ENCODE data around the gene PLPP2.
"Not testable (repeated sequence)": the region's sequence is repeated elsewhere in the genome, so short reads cannot be mapped to it uniquely, and the experiment has no call there.

The PLPP2 gene

GRCh38 chr19:256804-257203, 34.4 kb downstream of the PLPP2 start:
- not testable (repeated sequence) for DNase-seq

DNA sequence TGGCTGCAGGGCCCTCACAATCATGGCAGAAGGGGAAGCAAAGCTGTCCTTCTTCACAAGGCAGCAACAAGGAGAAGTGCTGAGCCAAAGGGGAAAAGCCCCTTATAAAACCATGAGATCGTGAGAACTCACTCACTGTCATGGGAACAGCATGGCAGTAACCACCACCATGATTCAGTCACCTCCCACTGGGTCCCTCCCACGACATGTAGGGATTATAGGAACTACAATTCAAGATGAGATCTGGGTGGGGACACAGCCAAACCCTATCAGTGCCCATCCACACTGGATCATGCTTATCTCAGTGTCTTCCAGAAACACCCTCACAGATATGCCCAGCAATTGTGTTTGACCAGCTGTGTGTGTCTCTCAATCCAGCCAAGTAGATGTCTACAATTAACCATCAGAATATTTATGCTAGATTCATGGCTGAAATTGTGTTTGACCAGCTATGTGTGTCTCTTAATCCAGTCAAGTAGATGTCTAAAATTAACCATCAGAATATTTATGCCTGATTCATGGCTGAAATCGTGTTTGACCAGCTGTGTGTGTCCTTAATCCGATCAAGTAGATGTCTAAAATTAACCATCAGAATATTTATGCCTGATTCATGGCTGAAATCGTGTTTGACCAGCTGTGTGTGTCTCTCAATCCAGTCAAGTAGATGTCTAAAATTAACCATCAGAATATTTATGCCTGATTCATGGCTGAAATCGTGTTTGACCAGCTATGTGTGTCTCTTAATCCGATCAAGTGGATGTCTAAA, 38.6 kb downstream of the PLPP2 start:
- DNase-seq: not testable (repeated sequence)

DNA sequence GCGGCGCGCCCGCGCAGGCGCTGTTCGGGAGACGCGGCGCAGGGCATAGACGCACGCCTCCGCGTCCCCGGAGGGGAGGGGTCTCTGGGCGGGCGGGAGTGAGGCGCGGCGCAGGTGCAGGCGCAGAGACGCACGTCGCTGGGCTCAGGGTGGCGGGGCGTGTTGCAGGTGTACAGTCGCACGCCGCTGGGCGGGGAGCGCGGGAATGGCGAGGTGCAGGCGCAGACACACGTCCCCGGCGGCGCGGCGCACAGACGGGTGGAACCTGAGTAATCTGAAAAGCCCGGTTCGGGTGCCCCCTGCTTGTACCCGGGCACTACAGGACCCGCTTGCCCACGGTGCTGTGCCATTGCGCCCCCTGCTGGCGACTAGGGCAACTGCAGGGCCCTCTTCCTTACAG, 44.7 kb downstream of the PLPP2 start:
- no peak for DNase-seq

- not testable (repeated sequence) for DNase-seq
Measured at GRCh38 chr19:245900-246299, 45.3 kb downstream of the PLPP2 start.

DNA sequence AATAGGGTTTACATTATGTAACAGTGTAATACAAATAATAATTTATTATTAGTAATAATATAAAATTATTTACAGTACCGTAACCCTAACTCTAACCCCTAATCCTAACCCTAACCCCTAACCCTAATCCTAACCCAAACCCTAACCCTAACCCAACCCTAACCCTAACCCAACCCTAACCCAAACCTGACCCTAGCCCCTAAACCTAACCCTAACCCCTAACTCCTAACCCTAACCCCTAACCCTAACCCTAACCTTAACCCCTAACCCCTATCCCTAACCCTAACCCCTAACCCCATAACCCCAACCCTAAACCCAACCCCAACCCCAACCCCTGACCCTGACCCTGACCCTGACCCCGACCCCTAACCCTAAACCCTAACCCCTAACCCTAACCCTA, 45.7 kb downstream of the PLPP2 start:
- no peak for DNase-seq
